Stimulated activated CD4-positive, alpha-beta T cell treated with anti-CD3 and anti-CD28 coated beads, Interleukin-1b, Interleukin-23, amount 100 ng/mL, for 48 hours (primary cell): ENCODE measurements around the gene P3H1.
"Not testable (repeated sequence)": the region's sequence is repeated elsewhere in the genome, so short reads cannot be mapped to it uniquely, and the experiment has no call there.

ENCODE experiments used
- DNase-seq: peaks from one replicate; pipeline ENCODE4 v3.0.0-alpha.2; 2020

P3H1 gene

GRCh38 chr1:42725820-42726219, 41.0 kb downstream of the P3H1 start:
- DNase-seq = not testable (repeated sequence)

GRCh38 chr1:42723511-42723910, 43.3 kb downstream of the P3H1 start:
- DNase-seq = no peak

- not testable (repeated sequence) for DNase-seq
These were observed 44.4 kb downstream of the P3H1 start for GRCh38 chr1:42722403-42722802.

DNA sequence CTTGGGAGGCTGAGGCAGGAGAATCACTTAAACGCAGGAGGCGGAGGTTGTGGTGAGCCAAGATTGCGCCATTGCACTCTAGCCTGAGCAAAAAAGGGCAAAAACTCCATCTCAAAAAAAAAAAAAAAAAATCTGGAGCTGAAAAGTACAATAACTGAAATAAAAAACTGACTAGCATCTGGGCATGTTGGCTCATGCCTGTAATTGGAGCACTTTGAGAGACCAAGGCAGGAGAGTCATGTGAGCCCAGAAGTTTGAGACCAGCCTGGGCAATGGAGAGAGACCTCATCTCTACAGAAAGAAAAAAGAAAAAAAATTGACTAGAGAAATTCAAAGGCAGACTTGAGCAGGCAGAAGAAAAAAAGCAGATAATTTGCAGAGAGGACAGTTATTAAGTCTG, 44.9 kb downstream of the P3H1 start:
- no peak for DNase-seq

- no peak for DNase-seq
These were observed 46.0 kb downstream of the P3H1 start for GRCh38 chr1:42720868-42721267.

DNA sequence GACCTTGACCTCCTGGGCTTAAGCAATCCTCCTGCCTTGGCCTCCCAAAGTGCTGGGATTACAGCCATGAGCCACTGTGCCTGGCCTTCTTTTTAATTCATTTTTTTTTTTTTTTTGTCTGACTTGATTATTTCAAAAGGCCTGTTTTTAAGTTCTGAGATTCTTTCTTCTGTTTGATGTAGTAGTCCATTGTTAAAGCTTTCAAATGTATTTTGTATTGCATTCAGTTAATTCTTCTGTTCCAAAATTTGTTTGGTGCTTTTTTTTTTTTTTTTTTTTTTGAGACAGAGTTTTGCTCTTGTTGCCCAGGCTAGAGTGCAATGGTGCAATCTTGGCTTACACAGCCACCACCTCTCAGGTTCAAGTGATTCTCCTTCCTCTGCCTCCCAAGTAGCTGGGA, 52.4 kb downstream of the P3H1 start:
- not testable (repeated sequence) for DNase-seq

DNA sequence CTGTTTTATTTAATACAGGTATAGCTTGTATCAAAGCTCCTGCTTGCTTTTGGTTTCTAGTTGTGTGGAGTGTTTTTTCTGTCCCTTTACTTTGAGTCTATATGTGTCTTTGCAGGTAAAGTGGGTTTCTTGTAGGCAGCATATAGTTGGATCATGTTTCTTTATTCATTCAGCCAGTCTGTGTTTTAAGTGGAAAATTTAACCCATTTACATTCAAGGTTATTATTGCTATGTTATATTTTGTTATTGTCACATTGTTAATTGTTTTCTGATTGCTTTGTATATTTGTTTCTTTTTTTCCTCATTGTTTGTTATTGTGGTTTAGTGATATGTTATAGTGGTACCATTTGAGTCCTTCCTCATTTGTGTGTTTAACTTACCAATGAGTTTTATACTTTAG, 53.5 kb downstream of the P3H1 start:
- no peak for DNase-seq

- DNase-seq = not testable (repeated sequence)
These were observed 54.0 kb downstream of the P3H1 start for GRCh38 chr1:42712808-42713207.

DNA sequence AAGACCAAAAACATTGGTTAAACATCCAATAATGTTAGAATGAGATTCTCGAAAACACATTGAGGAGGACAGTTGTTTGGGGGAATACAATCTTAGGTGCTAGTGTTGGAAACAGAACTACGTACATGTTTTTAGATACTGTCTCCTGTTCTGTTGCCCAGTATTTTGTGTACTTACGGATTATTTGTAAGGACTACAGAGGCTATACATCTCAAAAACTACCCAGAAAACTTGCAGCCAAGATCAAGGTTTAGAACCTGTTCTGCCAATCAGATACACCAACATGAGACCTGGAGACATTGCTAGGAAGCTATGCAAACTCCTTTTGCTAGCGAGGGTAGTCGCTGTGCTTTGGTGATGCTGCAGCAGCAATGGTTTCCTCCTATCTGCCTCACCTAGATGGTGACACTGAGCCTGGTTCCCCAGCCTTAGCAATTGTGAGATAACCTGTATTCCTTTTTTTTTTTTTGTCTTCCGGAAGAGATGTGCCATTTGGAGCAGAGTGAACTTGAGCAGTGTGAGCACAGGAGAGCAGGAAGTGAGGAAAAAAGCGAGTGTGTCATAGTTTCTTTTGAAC, 62.9 kb downstream of the P3H1 start:
- no peak for DNase-seq

DNA sequence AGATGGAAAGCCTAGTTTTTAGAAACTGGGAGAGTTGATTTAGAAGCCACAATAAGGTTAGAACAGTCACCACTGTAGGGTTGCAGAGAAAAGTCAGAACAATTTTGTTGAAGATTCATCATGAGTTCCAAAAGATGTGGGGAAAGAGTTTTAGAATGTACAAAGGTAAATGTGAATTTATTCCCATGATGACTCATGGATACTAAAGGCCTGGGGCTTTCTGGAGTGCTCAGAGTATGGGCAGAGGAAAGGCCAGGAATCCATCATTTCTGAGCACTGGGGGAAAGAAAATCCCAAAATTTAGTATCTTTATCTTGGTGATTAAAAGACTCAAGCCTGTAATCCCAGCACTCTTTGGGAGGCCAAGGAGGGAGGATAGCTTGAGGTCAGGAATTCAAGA, 66.8 kb downstream of the P3H1 start:
- no peak for DNase-seq

DNA sequence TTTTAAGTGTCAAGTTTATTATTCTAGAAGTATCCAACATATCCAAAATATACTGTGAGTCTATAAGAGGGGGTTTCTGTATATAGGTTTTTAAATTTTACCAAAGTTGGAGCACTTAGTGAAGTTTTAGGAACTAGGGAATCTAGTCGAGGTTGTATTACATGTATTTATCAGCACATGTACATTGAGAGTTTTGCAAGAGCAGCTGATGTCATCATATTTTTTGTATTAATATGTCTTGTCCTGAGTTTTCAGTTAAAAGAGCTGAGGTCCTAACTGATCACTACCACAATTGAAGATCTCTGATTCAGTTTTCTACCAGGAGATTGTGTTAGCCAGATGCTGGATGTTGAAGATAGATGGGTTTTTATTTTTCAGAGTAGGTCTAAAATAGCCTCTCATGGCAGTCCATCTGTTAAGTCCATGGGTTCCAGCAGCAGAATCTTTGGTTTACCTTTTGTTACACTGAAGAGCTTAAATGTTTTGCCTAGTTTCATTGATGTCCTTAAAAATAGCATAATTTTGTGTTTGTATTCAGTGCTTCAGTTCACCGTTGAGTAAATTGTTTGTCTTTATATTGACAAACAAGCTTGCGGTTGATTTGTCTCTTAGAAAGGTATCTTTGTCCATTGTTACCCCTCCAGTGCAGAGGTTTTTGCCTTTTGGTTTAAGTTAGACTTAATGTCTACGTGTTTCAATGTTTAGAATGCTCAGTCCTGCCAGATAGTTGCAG, 68.6 kb downstream of the P3H1 start:
- DNase-seq = no peak
